ENCODE measurements around the gene BBX.

DNA sequence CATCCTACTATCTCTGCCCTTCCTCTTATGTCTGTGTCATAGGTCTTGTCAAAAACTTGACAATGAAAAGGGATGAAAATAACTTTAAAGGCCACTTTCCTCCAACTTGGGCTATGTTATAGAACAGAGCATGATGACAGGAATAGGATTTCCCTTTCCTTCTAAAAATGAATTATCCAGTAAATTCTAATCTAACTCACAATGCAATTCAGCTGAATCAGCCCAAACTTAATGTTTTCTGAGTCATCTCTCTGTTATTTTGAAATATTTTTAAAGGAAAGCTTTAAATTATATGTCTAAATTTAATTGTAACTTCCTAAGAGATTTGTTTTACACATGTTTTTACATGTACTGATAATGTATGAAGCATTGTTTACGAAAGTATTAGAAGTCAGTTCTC is 258.5 kb downstream of the BBX start:
- TF ChIP-seq, protein P1, sequence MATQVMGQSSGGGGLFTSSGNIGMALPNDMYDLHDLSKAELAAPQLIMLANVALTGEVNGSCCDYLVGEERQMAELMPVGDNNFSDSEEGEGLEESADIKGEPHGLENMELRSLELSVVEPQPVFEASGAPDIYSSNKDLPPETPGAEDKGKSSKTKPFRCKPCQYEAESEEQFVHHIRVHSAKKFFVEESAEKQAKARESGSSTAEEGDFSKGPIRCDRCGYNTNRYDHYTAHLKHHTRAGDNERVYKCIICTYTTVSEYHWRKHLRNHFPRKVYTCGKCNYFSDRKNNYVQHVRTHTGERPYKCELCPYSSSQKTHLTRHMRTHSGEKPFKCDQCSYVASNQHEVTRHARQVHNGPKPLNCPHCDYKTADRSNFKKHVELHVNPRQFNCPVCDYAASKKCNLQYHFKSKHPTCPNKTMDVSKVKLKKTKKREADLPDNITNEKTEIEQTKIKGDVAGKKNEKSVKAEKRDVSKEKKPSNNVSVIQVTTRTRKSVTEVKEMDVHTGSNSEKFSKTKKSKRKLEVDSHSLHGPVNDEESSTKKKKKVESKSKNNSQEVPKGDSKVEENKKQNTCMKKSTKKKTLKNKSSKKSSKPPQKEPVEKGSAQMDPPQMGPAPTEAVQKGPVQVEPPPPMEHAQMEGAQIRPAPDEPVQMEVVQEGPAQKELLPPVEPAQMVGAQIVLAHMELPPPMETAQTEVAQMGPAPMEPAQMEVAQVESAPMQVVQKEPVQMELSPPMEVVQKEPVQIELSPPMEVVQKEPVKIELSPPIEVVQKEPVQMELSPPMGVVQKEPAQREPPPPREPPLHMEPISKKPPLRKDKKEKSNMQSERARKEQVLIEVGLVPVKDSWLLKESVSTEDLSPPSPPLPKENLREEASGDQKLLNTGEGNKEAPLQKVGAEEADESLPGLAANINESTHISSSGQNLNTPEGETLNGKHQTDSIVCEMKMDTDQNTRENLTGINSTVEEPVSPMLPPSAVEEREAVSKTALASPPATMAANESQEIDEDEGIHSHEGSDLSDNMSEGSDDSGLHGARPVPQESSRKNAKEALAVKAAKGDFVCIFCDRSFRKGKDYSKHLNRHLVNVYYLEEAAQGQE (IDR thresholded peaks at IDR 0.05; ENCODE audit: low read depth): no peak
- TF ChIP-seq TAF1 (IDR thresholded peaks at IDR 0.05; ENCODE audit: low read depth) (no peak), RAD21 (IDR thresholded peaks at IDR 0.05; ENCODE audit: low read depth) (no peak), EP300 (IDR thresholded peaks at IDR 0.05; ENCODE audit: borderline replicate concordance) (no peak), CEBPB (IDR thresholded peaks at IDR 0.05) (no peak), YY1 (IDR thresholded peaks at IDR 0.05; ENCODE audit: low read depth) (no peak), EGR1 (IDR thresholded peaks at IDR 0.05) (no peak), TCF12 (IDR thresholded peaks at IDR 0.05; ENCODE audit: low read depth) (no peak), FOXM1 (IDR thresholded peaks at IDR 0.05; ENCODE audit: borderline replicate concordance, low read depth) (no peak)
- TF ChIP-seq, protein P2, sequence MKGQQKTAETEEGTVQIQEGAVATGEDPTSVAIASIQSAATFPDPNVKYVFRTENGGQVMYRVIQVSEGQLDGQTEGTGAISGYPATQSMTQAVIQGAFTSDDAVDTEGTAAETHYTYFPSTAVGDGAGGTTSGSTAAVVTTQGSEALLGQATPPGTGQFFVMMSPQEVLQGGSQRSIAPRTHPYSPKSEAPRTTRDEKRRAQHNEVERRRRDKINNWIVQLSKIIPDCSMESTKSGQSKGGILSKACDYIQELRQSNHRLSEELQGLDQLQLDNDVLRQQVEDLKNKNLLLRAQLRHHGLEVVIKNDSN (IDR thresholded peaks at IDR 0.05): no peak
- TF ChIP-seq, protein P3, sequence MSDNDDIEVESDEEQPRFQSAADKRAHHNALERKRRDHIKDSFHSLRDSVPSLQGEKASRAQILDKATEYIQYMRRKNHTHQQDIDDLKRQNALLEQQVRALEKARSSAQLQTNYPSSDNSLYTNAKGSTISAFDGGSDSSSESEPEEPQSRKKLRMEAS (IDR thresholded peaks at IDR 0.05): no peak
